ENCODE results near the gene PARD6G.

DNA sequence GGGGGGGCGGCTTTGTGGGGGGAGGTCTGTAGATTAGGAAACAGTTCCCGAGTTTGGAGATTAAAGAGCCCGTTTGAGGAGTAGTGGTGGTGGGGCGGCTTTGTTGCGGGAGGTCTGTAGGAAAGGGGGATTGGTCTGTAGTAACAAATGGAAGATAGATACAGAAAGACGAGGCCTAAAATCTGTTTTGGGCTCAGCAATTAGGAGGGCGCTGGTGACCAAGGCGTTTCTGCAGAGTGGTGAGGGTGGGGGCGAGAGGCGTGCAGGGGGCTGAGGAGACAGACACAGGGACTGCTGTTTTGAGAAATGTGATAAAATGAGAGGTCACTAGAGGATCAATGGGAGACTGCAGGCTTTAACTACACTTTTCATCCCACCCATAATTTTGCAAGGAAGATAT lies 139.9 kb downstream of the PARD6G start:
- TF ChIP-seq POLR2AphosphoS5 (IDR thresholded peaks at IDR 0.05; ENCODE audit: borderline replicate concordance, low read depth, low read length), result no peak
- TF ChIP-seq FOXP2 (optimal IDR thresholded peaks at IDR 0.05; ENCODE audit: control extremely low read depth, extremely low read length, insufficient read depth), result no peak
